ENCODE results near the gene GLIS1.

The GLIS1 gene

DNA sequence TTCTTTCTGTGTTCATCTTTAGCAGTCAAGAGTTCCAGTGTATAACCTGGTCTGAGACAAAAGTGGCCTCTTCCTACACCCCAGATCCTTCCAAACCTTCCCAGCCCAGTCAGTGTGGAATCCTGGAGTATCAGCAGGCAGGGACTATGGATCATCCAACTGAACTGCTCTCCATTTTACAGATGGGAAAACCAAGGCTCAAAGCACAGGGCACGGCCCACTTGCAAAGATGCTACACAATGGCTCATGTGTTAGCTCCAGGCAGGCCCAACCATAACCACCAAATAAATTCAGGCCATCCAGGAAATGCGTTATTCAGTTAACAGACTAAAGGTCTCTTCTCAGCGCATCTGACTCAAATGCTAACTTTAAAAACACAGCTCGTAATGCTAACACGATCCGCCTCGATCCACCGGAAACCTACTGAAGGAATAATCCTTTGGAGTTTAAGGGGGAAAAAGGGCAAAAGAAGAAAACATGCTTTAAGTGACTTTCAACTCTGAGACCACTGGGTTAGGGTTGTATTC lies 7.1 kb downstream of the GLIS1 start:
- Histone ChIP-seq H3K9ac (ENCODE audit: low read depth, low read length) (no peak overlapping the region), H3K79me2 (ENCODE audit: insufficient read depth, low read length) (no peaks in the 10 kb centered on the region), H2AFZ (ENCODE audit: low read depth, low read length) (no peak overlapping the region), H3K27ac (ENCODE audit: low read length) (no peak overlapping the region), H3K4me3 (ENCODE audit: low read depth in 1 of 2, low read length in 2 of 2) (no peak overlapping the region), H3K9me3 (ENCODE audit: insufficient read depth, low read length, severe bottlenecking) (no peaks in the 10 kb centered on the region), H4K20me1 (ENCODE audit: insufficient read depth, low read length) (no peaks in the 10 kb centered on the region; the same call in 1 of the 2 replicates), H3K4me2 (ENCODE audit: insufficient read depth, low read length) (no peak overlapping the region), H3K36me3 (ENCODE audit: insufficient read depth, low read length) (no peaks in the 10 kb centered on the region), H3K4me1 (ENCODE audit: insufficient read depth, low read length) (no peaks in the 10 kb centered on the region), H3K27me3 (ENCODE audit: insufficient read depth, low read length, poor library complexity) (peaks cover 25% of the 10 kb centered on the region)
- ATAC-seq (ENCODE audit: insufficient read depth, low read depth): no peak
- TF ChIP-seq EZH2 (IDR thresholded peaks at IDR 0.05; ENCODE audit: borderline replicate concordance, low read depth, low read length, severe bottlenecking): no peak
- TF ChIP-seq CTCF (IDR thresholded peaks at IDR 0.05; ENCODE audit: borderline replicate concordance, extremely low read depth, low read length, poor library complexity, severe bottlenecking): no peak
- no peak for DNase-seq

- peaks cover 24% of the 10 kb centered on the region for H3K27me3 ChIP-seq (ENCODE audit: insufficient read depth, low read length, poor library complexity)
- no peaks in the 10 kb centered on the region; the same call in 1 of the 2 replicates for H4K20me1 ChIP-seq (ENCODE audit: insufficient read depth, low read length)
- no peaks in the 10 kb centered on the region for H3K9me3 ChIP-seq (ENCODE audit: insufficient read depth, low read length, severe bottlenecking)
- no peak overlapping the region for H2AFZ ChIP-seq (ENCODE audit: low read depth, low read length)
- no peak for TF ChIP-seq EZH2 (IDR thresholded peaks at IDR 0.05; ENCODE audit: borderline replicate concordance, low read depth, low read length, severe bottlenecking)
- TF ChIP-seq CTCF (IDR thresholded peaks at IDR 0.05; ENCODE audit: borderline replicate concordance, extremely low read depth, low read length, poor library complexity, severe bottlenecking): no peak
- no peak overlapping the region for H3K4me2 ChIP-seq (ENCODE audit: insufficient read depth, low read length)
- H3K27ac ChIP-seq (ENCODE audit: low read length): no peak overlapping the region
- ATAC-seq (ENCODE audit: insufficient read depth, low read depth): no peak
- no peaks in the 10 kb centered on the region for H3K79me2 ChIP-seq (ENCODE audit: insufficient read depth, low read length)
- H3K4me3 ChIP-seq (ENCODE audit: low read depth in 1 of 2, low read length in 2 of 2): no peak overlapping the region
- H3K36me3 ChIP-seq (ENCODE audit: insufficient read depth, low read length): no peaks in the 10 kb centered on the region
- no peak overlapping the region for H3K9ac ChIP-seq (ENCODE audit: low read depth, low read length)
- no peaks in the 10 kb centered on the region for H3K4me1 ChIP-seq (ENCODE audit: insufficient read depth, low read length)
- no peak for DNase-seq
Observed at GRCh38 chr1:53731043-53731600, 7.8 kb downstream of the GLIS1 start.

DNA sequence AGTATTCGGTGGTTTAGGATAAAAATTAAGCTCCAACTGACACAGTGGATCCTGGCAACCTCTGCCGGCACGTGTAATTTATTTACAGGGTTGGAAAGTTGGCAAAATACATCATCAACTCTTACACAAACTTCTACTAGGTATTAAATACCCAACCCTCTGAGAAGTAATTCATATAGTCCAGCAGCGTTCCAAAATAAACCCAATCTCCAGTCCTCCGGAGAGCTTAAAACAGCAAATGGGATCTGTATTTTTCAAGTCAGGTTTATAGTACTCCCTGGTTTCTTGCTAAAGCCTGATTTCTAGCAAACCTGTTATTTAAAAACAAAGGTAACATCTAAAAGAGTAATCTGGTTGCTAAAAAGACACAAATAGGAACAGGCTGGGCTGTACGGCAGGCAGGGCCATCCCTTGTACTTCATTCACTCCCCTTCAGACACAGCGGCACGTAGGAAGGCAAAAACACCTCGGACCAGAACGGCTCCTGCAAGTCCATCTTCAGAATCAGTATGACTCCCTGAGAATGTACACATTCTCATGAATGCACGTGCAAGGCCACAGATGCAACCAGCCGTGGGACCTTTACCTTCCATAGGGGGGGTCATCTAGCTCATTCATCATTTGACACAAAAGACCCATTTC lies 8.6 kb downstream of the GLIS1 start:
- no peak for DNase-seq
- Histone ChIP-seq H3K9me3 (ENCODE audit: insufficient read depth, low read length, severe bottlenecking) (no peaks in the 10 kb centered on the region), H3K4me1 (ENCODE audit: insufficient read depth, low read length) (no peaks in the 10 kb centered on the region), H3K4me3 (ENCODE audit: low read depth in 1 of 2, low read length in 2 of 2) (no peak overlapping the region), H2AFZ (ENCODE audit: low read depth, low read length) (no peak overlapping the region), H3K27ac (ENCODE audit: low read length) (no peak overlapping the region), H3K27me3 (ENCODE audit: insufficient read depth, low read length, poor library complexity) (peaks cover 17% of the 10 kb centered on the region), H4K20me1 (ENCODE audit: insufficient read depth, low read length) (no peaks in the 10 kb centered on the region), H3K36me3 (ENCODE audit: insufficient read depth, low read length) (no peaks in the 10 kb centered on the region), H3K4me2 (ENCODE audit: insufficient read depth, low read length) (no peak overlapping the region), H3K79me2 (ENCODE audit: insufficient read depth, low read length) (no peaks in the 10 kb centered on the region), H3K9ac (ENCODE audit: low read depth, low read length) (no peak overlapping the region)
- ATAC-seq (ENCODE audit: insufficient read depth, low read depth): no peak
- TF ChIP-seq CTCF (IDR thresholded peaks at IDR 0.05; ENCODE audit: borderline replicate concordance, extremely low read depth, low read length, poor library complexity, severe bottlenecking): no peak
- no peak for TF ChIP-seq EZH2 (IDR thresholded peaks at IDR 0.05; ENCODE audit: borderline replicate concordance, low read depth, low read length, severe bottlenecking)

Measured in DND-41 (cell line).